B cell (primary cell): ENCODE data around the gene CALD1.

Source experiments
- CTCF ChIP-seq: fragments of 200-600 bp; IDR thresholded peaks from one replicate; pipeline ENCODE4 v1.8.0; 2022; ENCODE audit warnings: antibody characterized with exemption, mild to moderate bottlenecking
- EZH2 ChIP-seq: IDR thresholded peaks from 2 replicates; pipeline ENCODE4 v1.6.1; 2012; ENCODE audit warnings: borderline replicate concordance, low read depth, mild to moderate bottlenecking, moderate library complexity, low read length; ENCODE audit not compliant: insufficient read depth, poor library complexity, severe bottlenecking

- TF ChIP-seq CTCF (no peak), EZH2 (no peak)
These were observed 23.3 kb downstream of the CALD1 start for GRCh38 chr7:134802762-134803161.
